ENCODE results near the gene FKBP11.
"Not testable (repeated sequence)": the region's sequence is repeated elsewhere in the genome, so short reads cannot be mapped to it uniquely, and the experiment has no call there.

FKBP11 gene

DNA sequence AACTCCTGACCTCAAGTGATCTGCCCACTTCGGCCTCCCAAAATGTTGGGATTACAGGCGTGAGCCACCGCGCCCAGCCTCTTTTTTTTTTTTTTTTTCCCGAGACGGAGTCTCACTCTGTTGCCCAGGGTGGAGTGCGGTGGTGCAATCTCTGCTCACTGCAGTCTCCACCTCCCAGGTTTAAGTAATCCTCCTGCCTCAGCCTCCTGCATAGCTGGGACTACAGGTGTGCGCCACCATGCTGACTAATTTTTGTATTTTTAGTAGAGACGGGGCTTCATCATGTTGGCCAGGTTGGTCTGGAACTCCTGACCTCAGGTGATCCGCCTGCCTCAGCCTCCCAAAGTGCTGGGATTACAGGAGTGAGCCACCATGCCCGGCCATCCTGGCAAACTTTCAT, 15.6 kb downstream of the FKBP11 start:
- DNase-seq, result not testable (repeated sequence)

DNA sequence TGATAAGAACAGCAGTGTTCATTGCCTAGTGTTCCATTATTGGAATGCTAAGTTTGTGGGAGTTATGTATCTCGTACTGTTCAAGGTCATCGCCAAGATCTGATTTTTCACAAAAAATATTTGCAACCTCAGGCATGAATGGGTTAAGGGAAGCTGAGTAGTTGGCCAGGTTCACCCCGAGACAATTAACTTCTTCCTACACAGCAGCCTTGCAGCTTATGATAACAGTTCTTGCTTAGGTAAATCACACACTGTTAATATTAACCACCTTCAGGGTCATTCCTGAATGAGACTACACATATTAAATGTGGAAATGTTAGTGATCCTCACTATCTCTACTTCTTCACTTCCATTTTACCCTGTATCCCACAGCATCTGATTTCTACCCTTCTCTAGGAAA, 18.0 kb downstream of the FKBP11 start:
- DNase-seq, result no peak

DNA sequence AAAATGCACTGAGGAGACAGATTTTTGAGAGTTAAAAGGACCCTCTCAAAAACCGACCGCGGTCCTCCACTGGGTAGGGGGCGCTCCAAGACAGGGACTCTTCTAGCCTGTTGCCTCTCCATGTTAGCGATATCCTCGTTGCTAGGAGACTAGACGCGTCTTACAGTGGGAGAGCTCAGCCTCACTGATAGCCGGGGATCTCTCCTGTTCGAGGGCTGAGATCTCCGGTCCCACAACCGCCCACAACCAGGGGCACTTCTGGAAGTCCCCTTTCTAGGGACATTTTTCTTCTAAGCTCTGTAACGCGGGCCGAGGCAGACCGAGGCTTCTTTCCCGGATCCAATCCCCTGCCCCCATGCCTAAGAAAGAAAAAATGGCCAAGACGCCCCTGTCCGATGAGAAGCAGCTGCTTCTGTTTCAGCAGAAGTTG, 21.3 kb downstream of the FKBP11 start:
- peak; percentile 73 for DNase-seq

DNA sequence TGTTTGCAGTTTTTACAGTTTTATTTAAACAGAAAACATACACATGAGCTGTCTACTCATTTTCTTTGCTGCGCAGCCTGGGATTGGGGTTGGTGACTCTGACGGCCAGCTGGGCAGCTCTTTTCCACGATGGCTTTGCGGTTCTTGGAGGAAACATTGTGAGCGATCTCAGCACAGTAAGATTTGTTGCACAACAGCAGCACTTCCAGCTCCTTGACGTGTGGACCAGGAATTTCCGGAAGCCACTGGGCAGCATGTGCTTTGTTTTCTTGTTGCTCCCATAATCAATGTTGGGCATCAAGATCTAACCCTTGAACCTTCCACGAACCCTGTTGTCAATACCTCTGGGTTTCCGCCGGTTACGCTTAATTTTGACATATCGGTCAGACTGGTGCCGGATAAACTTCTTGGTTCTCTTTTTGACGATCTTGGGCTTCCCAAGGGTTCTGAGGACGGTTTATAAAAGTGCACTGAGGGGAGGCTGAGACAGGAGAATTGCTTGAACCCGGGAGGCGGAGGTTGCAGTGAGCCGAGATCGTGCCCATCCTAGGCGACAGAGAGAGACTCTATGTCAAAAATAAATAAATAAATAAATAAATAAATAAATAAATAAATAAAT, 21.8 kb downstream of the FKBP11 start:
- DNase-seq, result no peak

DNA sequence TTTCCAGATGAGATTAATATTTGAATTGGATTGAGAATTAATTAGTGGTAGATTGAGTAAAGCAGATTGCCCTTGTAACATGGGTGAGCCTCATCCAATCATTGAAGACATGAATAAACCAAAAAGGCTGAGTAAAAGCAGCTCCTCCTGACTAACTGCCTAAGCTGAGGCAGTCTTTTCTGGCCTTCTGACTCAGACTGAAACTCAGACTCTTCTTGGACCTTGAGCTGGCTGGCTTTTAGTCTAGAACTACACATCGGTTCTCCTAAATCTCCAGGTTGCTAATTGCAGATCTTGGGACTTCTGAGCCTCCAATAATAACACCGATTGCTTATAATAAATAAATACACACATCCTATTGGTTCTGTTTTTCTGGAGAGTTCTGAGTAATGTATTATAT, 24.0 kb downstream of the FKBP11 start:
- no peak for DNase-seq

DNA sequence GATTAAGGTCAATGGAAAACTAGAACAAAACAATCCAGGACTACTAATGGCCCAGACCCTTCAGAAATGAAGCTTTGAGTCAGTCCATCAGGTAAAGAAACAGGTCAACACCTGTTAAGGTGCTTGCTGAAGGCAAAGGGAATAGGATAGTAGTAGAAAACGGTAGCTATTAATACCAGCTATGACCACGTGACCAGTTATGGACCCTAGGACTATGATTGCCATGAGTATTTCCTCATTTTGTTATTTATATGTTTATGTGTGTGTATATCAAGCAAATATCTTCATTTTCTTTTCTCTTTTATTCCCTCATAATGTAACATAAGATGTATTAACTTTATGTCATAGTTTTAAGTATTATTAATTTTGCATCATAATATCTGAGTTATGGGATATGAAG, 25.6 kb downstream of the FKBP11 start:
- DNase-seq, result no peak

DNA sequence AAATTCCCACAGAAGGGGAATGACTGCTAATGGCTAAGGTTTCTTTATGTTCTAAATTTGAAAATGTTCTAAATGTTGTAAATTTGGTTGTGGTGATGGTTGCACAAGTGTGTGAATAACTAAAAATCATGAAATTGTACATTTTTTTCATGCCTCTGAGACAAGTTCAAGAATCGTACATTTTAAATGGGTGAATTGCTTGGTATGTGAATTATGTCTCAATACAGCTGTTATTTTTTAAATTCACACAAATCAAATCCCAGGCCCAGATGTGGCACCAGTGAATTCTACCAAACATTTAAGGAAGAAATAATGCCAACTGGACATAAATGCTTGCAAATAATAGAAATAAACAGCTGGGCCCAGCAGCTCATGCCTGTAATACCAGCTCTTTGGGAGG, 31.0 kb downstream of the FKBP11 start:
- DNase-seq, result no peak

DNA sequence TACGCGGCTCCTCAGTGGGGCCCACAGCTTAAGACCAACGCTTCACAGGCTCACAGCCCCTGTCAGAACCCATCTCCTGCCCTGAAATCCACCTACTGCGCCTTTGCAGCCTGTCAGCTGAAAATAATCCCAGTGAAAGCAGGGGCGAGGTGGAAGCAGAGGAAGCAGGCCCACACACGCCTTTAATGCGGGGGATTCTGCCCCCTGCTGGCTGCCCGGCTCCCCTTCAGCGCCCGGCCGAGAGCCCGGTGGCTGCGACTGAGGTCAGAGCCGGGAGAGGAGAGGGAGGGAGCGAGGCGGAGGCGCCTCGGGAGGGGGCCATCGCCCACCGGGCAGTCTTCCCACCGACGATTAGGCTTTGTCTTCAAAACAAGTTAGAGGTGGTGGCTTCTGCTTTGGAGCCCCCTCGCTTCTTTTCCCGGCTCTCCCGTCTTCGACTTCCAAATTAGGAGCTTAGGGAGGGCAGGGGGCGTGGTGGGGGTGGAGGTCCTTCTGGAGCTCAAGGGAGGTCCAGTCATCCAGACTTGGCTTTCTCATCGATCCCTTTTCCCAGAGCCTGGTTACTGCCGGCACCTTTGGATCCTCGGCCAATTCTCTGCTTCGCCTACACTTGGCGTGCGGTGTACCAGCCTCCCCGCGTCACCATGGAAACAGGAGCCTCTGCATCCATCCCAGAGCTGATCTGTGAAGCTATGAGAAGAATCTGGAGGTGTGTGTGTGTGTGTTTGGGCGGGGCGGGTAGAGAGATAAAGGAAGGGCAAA, 34.5 kb downstream of the FKBP11 start:
- peak; percentile 75 for DNase-seq

DNA sequence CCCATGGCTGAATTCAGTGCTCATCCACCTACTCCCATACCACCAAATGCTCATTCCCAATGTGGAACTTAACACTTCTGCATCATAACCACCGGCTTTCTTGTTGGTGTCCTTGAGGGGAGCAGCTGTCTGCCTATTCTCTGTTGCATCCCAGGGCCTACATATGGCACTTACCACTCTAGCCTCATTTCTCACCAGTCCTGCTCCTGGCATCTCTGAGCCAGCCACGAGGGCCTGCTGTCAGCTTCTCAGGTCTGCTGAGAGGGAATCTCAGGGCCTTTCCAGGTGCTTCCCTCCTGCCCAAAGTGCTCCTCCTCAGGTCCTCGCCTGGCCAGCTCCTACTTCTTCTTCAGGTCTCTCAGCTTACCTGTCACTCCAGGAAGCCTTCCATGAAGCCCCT, 35.6 kb downstream of the FKBP11 start:
- no peak for DNase-seq

DNA sequence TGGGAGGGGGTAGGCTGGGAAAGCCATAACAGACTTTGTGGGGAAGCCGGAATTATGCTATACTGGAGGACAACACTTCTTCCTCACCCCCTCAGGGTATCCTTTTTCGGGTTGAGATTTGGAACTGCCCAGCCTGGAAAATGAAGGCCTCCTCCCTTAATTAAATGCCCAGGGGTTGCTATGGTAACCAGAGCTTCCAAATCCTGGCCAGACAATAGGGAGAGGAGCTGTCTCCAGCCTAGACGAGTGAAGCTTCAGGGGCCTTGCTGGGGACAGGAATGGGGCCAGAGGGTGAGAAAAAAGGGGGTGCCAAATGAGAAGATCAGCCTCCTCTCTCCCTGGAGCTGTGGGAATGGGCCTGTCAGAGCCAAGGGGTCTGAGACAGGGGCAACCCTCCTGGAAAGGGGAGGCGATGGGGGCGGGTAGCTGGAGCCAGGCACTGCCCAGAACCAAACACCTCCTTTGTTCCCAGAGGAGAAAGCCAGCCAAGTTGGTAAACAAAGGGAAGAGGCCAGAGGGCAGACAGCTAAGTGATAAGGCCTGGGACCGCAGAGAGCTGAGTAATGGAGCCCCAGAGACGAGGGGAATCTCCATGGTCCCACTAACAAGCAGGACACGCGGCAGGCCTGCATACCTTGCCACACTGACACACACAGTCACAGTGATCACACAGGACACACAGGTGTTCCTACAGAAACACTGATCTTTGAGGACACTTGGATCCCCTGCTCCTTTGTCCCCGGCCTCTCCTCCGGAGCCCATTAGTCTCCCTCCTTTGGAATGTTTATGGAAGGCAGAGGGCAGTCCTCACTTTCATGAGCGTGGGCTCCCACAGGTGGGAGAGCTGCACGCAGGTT, 41.8 kb downstream of the FKBP11 start:
- peak; percentile 47 for DNase-seq

DNA sequence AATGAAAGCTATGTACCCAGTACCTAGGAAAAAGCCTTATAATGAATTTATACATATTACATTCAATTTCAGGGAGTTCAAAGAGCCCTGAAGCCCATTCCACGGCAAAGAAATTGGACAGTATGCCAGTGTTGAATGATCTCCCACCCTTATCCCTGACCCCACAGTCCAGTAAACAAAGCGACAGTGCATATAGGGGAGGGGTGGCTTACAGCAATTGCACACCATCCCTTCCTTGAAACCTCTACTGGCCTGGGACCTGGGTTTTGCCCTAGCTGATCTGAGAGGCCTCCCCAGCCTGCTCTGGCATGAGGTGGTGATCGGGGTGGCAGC, 42.4 kb downstream of the FKBP11 start:
- DNase-seq, result no peak

DNA sequence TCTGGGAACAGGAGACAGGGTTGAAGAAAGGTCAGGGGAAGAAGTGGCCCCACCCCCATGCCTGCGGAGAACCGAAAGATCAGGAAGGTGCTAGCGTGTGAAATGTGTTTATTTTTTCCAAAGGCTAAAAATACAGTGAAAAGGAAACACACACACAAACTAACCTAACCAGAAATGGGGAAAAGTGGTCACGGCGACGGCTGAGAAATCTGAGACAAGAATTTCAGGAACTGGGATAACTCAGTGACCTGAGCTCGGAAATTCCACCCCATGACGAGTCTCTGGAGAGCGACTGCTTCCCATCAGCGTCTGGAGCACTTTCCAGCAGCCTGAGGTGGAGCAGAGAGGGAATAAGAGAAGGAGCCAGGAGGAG, 43.0 kb downstream of the FKBP11 start:
- no peak for DNase-seq

DNA sequence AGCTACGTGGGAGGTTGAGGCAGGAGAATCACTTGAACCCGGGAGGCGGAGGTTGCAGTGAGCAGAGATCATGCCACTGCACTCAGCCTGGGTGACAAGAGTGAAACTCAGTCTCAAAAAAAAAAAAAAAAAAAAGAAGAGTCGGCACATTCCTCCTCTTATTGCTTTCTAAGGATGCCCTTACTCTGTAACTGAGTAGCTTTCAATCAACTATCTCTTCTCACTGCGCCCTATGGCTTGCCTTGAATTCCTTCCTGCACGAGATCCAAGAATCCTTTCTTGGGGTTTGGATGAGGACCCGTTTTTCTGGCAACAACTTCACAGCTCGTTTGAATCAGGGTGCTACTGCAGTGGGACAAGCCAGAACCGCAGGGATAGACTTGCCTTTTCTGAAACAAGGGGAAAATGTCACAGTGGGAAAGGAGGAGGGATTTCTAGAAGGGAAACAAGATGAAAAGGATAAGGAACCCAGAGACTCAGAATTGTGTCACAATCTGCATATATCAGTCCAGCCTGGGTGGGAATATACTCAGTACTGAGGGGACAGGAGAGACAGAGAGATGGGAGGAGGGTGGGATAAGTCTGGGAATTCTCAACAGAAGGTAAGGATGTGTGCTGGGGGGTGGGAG, 43.5 kb downstream of the FKBP11 start:
- peak; percentile 38 for DNase-seq

DNA sequence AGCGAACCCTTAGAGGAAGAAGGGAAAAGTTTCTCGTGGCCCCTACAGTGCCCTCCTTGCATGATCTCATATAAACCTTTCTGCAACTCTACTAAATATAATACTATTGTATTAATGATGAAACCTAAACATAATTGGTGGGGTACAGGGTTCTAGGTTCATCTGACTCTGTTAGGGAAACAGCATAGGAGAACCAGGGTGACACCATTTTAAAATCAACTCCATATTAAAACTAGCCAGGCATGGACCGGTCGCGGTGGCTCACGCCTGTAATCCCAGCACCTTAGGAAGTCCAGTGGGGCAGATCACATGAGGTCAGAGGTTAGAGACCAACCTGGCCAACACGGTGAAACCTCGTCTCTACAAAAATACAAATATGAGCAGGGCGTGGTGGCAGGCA, 44.6 kb downstream of the FKBP11 start:
- no peak for DNase-seq

DNA sequence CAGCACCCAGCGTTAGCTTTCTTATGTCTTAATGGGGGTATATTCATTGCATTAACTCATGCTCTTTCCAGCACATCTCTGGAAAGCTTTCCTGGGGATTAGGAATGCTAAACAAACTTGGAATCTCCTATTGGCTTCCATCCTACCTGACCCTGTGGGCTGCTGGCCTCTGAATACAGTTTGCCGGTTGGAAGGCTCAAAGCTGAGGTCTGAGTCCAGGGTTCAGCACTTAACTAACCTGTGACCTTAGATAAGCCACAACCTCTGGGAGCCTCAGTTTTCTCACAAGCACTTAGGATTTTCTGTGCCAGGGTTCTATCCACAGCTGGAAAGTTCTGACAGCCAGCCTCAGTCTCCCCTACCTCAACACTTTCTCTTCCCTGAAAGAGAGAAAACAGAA, 46.7 kb downstream of the FKBP11 start:
- no peak for DNase-seq

DNA sequence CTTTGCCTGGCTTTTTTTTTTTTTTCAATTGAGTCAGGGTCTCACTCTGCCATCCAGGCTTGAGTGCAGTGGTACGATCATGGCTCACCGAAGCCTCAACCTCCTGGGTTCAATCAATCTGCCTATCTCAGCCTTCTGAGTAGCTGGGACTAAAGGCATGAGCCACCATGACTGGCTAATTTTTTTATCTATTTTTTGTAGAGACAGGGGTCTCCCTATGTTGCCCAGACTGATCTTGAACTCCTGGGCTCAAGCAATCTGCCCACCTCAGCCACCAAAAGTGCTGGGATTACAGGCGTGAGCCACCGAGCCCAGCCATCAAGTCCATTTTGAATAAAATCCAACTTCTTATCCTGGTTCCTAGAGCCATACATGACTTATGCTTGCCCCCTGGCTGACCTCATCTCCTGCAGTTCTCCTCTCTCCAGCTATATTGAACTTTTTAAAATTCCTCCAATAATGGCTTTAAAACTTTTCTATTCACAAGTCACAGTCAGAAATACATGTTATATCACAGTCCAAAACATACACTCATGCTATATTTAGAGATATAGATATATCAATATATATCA, 49.3 kb downstream of the FKBP11 start:
- DNase-seq, result no peak

DNA sequence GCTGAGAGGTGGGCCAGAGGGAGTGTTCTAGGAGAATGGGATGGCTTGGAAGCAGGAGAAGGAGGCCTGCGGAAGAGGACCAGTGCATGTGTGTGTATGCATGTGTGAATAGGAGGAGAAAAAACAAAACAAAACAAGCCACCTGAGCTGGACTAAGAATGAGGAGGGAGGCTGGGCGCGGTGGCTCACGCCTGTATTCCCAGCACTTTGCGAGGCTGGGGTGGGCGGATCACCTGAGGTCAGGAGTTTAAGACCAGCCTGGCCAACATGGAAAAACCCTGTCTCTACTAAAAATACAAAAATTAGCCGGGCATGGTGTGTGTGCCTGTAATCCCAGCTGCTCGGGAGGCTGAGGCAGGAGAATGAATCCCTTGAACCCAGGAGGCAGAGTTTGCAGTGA, 51.8 kb downstream of the FKBP11 start:
- not testable (repeated sequence) for DNase-seq

DNA sequence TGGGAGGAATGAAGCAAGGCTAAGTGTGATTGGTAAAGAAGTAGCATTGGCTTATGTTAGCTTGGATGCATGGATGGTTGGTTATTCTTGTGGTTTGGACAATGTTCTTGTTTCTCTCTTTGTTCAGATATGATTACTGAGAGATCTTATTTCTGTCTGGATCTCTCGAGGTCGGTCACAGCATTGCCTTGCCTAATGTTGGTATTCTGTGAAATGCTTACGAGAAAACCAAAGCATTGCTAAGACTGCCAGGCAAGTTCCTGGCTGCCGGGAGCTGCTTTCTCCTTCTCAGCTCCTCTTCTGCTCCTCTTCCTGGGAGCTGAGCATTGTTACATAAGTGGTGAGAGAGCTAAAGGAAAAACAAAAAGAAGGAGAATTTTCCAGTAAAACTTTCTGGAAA, 52.2 kb downstream of the FKBP11 start:
- no peak for DNase-seq

Data from right kidney (tissue), 1 donor.